ENCODE data around the gene ELP4.

ELP4 gene

GRCh38 chr11:31824879-31825837 is 315.6 kb downstream of the ELP4 start:
- DNase-seq (ENCODE audit: low read depth), result no peak
- H3K4me3 ChIP-seq (ENCODE audit: control insufficient read depth, low read depth, low read length), result no peak overlapping the region
- TF ChIP-seq CTCF (conservative IDR thresholded peaks at IDR 0.05; ENCODE audit: control insufficient read depth, insufficient read depth, low read depth, low read length), result no peak

GRCh38 chr11:31825838-31826484 is 316.4 kb downstream of the ELP4 start:
- H3K4me3 ChIP-seq (ENCODE audit: control insufficient read depth, low read depth, low read length), result no peak overlapping the region
- DNase-seq (ENCODE audit: low read depth), result no peak
- TF ChIP-seq CTCF (conservative IDR thresholded peaks at IDR 0.05; ENCODE audit: control insufficient read depth, insufficient read depth, low read depth, low read length), result no peak

DNA sequence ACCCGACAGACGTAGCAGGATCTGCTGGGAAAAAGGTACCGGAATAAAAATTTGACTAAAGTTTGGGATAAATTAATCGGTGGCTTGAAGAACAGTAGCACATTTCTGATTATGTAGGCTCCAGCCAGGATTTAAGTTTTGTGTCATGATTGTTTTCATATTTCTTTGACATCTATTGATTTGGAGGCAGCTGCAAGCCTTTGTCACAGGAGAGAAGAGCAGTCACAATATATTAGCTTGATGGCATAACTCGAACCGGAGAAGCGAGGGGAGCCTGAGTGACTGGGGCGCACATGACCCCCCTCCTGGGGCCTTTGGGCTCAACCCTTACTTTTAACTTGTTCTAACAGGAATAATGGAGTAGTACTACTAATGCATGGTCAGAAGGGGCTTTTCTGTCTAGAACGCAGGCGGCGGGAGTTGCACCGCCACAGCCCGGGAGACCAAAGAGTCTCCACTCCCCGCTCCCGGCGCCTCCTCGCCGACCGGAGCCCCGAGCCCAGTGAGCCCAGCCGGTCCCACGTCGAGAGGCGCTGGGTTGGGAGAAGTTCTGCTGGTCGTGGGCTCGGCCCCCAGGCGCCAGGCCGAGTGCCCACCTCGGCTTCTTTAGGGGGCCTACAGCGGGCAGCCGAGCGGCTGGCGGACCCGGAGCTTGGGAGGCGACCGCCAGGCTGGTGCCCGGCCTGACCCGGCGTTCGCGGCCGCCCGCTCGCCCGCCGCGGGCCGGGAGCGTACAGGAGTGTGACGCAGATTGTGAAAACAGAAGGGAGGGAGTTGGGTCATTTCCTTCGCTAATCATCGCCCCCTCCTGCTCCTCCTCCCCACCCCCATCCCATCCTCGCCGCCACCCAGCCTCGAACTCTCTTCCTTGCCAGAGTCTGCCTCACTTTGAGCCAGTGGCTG is 317.2 kb downstream of the ELP4 start:
- TF ChIP-seq CTCF (conservative IDR thresholded peaks at IDR 0.05; ENCODE audit: control insufficient read depth, insufficient read depth, low read depth, low read length), result no peak
- no peak for DNase-seq (ENCODE audit: low read depth)
- H3K4me3 ChIP-seq (ENCODE audit: control insufficient read depth, low read depth, low read length), result no peak overlapping the region

- no peak for DNase-seq (ENCODE audit: low read depth)
- TF ChIP-seq CTCF (conservative IDR thresholded peaks at IDR 0.05; ENCODE audit: control insufficient read depth, insufficient read depth, low read depth, low read length), result no peak
- no peak overlapping the region for H3K4me3 ChIP-seq (ENCODE audit: control insufficient read depth, low read depth, low read length)
Measured at GRCh38 chr11:31827455-31828206, 318.1 kb downstream of the ELP4 start.

DNA sequence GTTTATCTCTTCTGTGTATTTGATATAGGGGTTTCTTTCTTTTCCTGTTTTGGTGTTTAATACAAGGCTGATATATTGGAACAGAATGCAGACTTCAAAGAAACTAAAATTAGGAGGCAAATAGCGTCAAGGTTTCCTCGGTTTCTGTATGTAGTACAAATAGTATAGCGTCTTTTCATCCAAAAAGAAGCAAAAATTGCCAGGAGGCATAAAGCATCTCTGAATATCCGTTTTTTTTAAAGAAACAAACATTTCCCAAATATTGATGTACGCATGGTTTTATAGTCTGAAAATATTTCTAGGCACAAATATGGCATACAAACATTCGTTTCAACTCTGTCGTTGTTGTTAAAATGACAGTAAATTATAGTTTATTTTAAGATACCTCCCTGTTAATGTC is 318.6 kb downstream of the ELP4 start:
- TF ChIP-seq CTCF (conservative IDR thresholded peaks at IDR 0.05; ENCODE audit: control insufficient read depth, insufficient read depth, low read depth, low read length), result no peak
- H3K4me3 ChIP-seq (ENCODE audit: control insufficient read depth, low read depth, low read length), result no peak overlapping the region

GRCh38 chr11:31830406-31830805 is 320.8 kb downstream of the ELP4 start:
- no peak overlapping the region for H3K4me3 ChIP-seq (ENCODE audit: control insufficient read depth, low read depth, low read length)
- no peak for TF ChIP-seq CTCF (conservative IDR thresholded peaks at IDR 0.05; ENCODE audit: control insufficient read depth, insufficient read depth, low read depth, low read length)
- DNase-seq (ENCODE audit: low read depth), result no peak

More for the DNA sequence above, 318.6 kb downstream of the ELP4 start:
- DNase-seq (ENCODE audit: low read depth), result no peak
